ENCODE measurements around the gene PSMD6.

Gene PSMD6

DNA sequence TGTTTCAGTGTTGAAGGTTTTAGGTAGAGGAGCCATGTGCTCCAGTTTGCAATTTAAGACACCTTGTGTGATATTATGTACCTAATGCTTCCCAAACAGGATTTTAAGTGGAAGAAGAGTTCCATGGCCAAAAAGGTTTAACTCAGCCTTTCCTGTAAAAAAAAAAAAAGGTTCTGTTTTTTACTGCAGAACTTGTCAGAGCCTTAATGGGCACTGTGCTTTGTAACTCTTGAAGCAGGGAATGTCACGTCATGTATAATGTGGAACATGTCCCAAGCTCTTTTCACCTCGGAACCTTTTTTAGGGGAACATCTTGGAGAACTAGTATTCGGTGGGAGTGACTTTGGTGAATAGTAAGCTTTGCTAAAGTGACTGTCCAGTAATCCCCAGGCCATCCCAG, 31.6 kb downstream of the PSMD6 start:
- H2BK120ac ChIP-seq (ENCODE audit: low read depth, low read length): no peak overlapping the region
- no peak overlapping the region for H3K14ac ChIP-seq (ENCODE audit: low read length in 2 of 2)
- H2BK5ac ChIP-seq (ENCODE audit: low read depth, low read length, poor library complexity, severe bottlenecking): no peak overlapping the region
- no peak overlapping the region for H2BK15ac ChIP-seq (ENCODE audit: low read depth, poor library complexity, severe bottlenecking)
- no peak overlapping the region for H3K27ac ChIP-seq (ENCODE audit: low read length, poor library complexity, severe bottlenecking)
- H3K36me3 ChIP-seq (ENCODE audit: control insufficient read depth in 1 of 2, insufficient read depth in 2 of 2, low read depth in 1 of 2, low read length in 2 of 2): peaks cover 43 to 91% of the 10 kb centered on the region in 2 experiments
- no peak overlapping the region for H2AFZ ChIP-seq (ENCODE audit: low read depth, low read length)
- no peaks in the 10 kb centered on the region for H3K27me3 ChIP-seq (ENCODE audit: control insufficient read depth in 1 of 2, insufficient read depth in 1 of 2, low read length in 2 of 2)
- 93% methylated on average over 3 of the region's 3 CpGs for WGBS
- H3K4me2 ChIP-seq (ENCODE audit: low read length, poor library complexity, severe bottlenecking): no peak overlapping the region
- no peak overlapping the region for H4K91ac ChIP-seq (ENCODE audit: low read length)
- H2AK5ac ChIP-seq (ENCODE audit: low read length, severe bottlenecking): no peak overlapping the region
- H3K4ac ChIP-seq (ENCODE audit: low read depth in 1 of 2, low read length in 2 of 2): no peak overlapping the region
- H3K9me3 ChIP-seq (ENCODE audit: control insufficient read depth, low read length): no peaks in the 10 kb centered on the region
- H3K23ac ChIP-seq (ENCODE audit: low read length in 2 of 2): no peak overlapping the region
- H3K9ac ChIP-seq (ENCODE audit: low read length): no peak overlapping the region
- no peaks in the 10 kb centered on the region for H3K4me1 ChIP-seq (ENCODE audit: control insufficient read depth, insufficient read depth, low read depth, low read length)
- peaks cover 34% of the 10 kb centered on the region for H3K79me1 ChIP-seq (replicated peaks; ENCODE audit: low read length, poor library complexity, severe bottlenecking)
- DNase-seq: no peak
- no peak overlapping the region for H2BK12ac ChIP-seq (ENCODE audit: low read length in 2 of 2)
- no peak overlapping the region for H4K8ac ChIP-seq (ENCODE audit: low read length)
- H3K18ac ChIP-seq (ENCODE audit: low read depth in 1 of 2, low read length in 2 of 2): no peak overlapping the region
- H3K4me3 ChIP-seq (ENCODE audit: insufficient read depth in 1 of 2, low read depth in 1 of 2, low read length in 2 of 2): no peak overlapping the region

DNA sequence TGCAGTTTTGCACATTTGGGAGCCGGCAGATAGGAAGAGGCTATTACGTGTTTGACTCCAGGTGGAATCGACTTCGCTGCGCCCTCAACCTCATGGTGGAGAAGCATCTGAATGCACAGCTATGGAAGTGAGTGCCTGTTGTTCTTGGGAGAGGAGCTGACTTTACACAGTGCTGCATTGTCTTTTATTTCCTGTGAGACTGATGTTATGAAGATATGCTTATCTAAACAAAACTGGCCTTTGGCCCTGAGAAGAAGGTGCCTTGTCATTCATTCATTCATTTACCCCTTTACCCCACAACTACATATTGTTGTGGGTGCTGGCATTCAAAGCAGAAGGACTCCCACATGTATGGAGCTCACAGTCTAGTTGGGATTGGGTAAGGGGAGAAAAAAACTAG, 32.6 kb downstream of the PSMD6 start:
- no peak overlapping the region for H2AK5ac ChIP-seq (ENCODE audit: low read length, severe bottlenecking)
- no peak overlapping the region for H2AFZ ChIP-seq (ENCODE audit: low read depth, low read length)
- H3K36me3 ChIP-seq (ENCODE audit: control insufficient read depth in 1 of 2, insufficient read depth in 2 of 2, low read depth in 1 of 2, low read length in 2 of 2): peaks cover 37 to 91% of the 10 kb centered on the region in 2 experiments
- H2BK12ac ChIP-seq (ENCODE audit: low read length in 2 of 2): no peak overlapping the region
- 97% methylated on average over 5 of the region's 5 CpGs for WGBS
- peaks cover 30% of the 10 kb centered on the region for H3K79me1 ChIP-seq (replicated peaks; ENCODE audit: low read length, poor library complexity, severe bottlenecking)
- no peak overlapping the region for H3K4me2 ChIP-seq (ENCODE audit: low read length, poor library complexity, severe bottlenecking)
- H3K4me1 ChIP-seq (ENCODE audit: control insufficient read depth, insufficient read depth, low read depth, low read length): no peaks in the 10 kb centered on the region
- no peak overlapping the region for H3K18ac ChIP-seq (ENCODE audit: low read depth in 1 of 2, low read length in 2 of 2)
- H2BK15ac ChIP-seq (ENCODE audit: low read depth, poor library complexity, severe bottlenecking): no peak overlapping the region
- no peak overlapping the region for H2BK120ac ChIP-seq (ENCODE audit: low read depth, low read length)
- H3K9me3 ChIP-seq (ENCODE audit: control insufficient read depth, low read length): no peaks in the 10 kb centered on the region
- H3K4me3 ChIP-seq (ENCODE audit: insufficient read depth in 1 of 2, low read depth in 1 of 2, low read length in 2 of 2): no peak overlapping the region
- H3K27ac ChIP-seq (ENCODE audit: low read length, poor library complexity, severe bottlenecking): no peak overlapping the region
- H4K8ac ChIP-seq (ENCODE audit: low read length): no peak overlapping the region
- no peak overlapping the region for H4K91ac ChIP-seq (ENCODE audit: low read length)
- H3K23ac ChIP-seq (ENCODE audit: low read length in 2 of 2): no peak overlapping the region
- no peak overlapping the region for H3K4ac ChIP-seq (ENCODE audit: low read depth in 1 of 2, low read length in 2 of 2)
- no peak for DNase-seq
- H3K14ac ChIP-seq (ENCODE audit: low read length in 2 of 2): no peak overlapping the region
- no peak overlapping the region for H2BK5ac ChIP-seq (ENCODE audit: low read depth, low read length, poor library complexity, severe bottlenecking)
- H3K27me3 ChIP-seq (ENCODE audit: control insufficient read depth in 1 of 2, insufficient read depth in 1 of 2, low read length in 2 of 2): no peaks in the 10 kb centered on the region
- no peak overlapping the region for H3K9ac ChIP-seq (ENCODE audit: low read length)

DNA sequence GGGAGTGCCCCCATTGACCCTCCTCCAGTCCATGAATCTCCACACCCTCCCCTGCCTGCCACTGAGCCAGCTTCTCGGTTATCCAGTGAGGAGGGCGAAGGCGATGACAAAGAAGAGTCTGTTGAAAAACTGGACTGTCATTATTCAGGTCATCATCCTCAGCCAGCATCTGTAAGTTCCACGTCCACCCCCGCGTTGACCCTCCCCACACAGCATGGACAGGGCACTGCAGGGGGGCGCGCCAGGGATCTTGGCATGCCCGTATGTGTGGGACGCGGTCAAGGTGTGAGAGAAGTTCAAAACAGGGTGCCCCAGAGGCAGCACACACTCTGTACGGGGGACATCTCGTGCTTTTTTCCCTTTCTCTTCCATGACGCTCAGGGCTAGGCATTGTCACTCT, 33.1 kb downstream of the PSMD6 start:
- no peaks in the 10 kb centered on the region for H3K27me3 ChIP-seq (ENCODE audit: control insufficient read depth in 1 of 2, insufficient read depth in 1 of 2, low read length in 2 of 2)

DNA sequence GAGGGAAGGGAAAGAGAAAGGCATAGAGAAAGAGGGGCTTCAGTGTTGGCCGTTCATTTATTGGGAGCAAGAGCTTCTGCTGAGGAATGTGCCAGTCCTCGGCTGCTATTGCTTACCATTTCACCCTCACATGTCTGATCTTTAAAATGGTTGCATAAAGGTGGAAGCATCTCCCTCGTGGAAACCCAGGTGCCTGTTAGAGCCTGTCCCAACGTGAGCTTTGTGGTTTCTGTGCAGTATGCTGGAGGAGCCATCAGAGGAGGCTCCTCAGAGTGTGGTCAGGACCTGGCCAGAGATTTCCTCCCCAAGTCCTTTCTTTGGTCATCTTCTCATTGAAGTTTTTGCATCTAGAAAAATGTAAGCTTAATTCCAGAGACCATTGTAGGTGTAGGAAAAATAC, 34.4 kb downstream of the PSMD6 start:
- no peak overlapping the region for H3K9ac ChIP-seq (ENCODE audit: low read length)
- no peak overlapping the region for H3K23ac ChIP-seq (ENCODE audit: low read length in 2 of 2)
- H3K27ac ChIP-seq (ENCODE audit: low read length, poor library complexity, severe bottlenecking): no peak overlapping the region
- H3K4me2 ChIP-seq (ENCODE audit: low read length, poor library complexity, severe bottlenecking): no peak overlapping the region
- no peak overlapping the region for H3K4me3 ChIP-seq (ENCODE audit: insufficient read depth in 1 of 2, low read depth in 1 of 2, low read length in 2 of 2)
- DNase-seq: no peak
- H3K9me3 ChIP-seq (ENCODE audit: control insufficient read depth, low read length): no peaks in the 10 kb centered on the region
- H3K79me1 ChIP-seq (replicated peaks; ENCODE audit: low read length, poor library complexity, severe bottlenecking): peaks cover 21% of the 10 kb centered on the region
- H2AK5ac ChIP-seq (ENCODE audit: low read length, severe bottlenecking): no peak overlapping the region
- H4K91ac ChIP-seq (ENCODE audit: low read length): no peak overlapping the region
- no peak overlapping the region for H3K4ac ChIP-seq (ENCODE audit: low read depth in 1 of 2, low read length in 2 of 2)
- no peak overlapping the region for H2AFZ ChIP-seq (ENCODE audit: low read depth, low read length)
- WGBS: 100% methylated on average over 4 of the region's 4 CpGs
- no peak overlapping the region for H2BK15ac ChIP-seq (ENCODE audit: low read depth, poor library complexity, severe bottlenecking)
- H4K8ac ChIP-seq (ENCODE audit: low read length): no peak overlapping the region
- peaks cover 23 to 93% of the 10 kb centered on the region in 2 experiments for H3K36me3 ChIP-seq (ENCODE audit: control insufficient read depth in 1 of 2, insufficient read depth in 2 of 2, low read depth in 1 of 2, low read length in 2 of 2)
- H3K4me1 ChIP-seq (ENCODE audit: control insufficient read depth, insufficient read depth, low read depth, low read length): no peaks in the 10 kb centered on the region
- no peak overlapping the region for H2BK5ac ChIP-seq (ENCODE audit: low read depth, low read length, poor library complexity, severe bottlenecking)
- H2BK12ac ChIP-seq (ENCODE audit: low read length in 2 of 2): no peak overlapping the region
- H3K18ac ChIP-seq (ENCODE audit: low read depth in 1 of 2, low read length in 2 of 2): no peak overlapping the region
- H2BK120ac ChIP-seq (ENCODE audit: low read depth, low read length): no peak overlapping the region
- H3K27me3 ChIP-seq (ENCODE audit: control insufficient read depth in 1 of 2, insufficient read depth in 1 of 2, low read length in 2 of 2): no peaks in the 10 kb centered on the region
- no peak overlapping the region for H3K14ac ChIP-seq (ENCODE audit: low read length in 2 of 2)

More for the DNA sequence above, 33.1 kb downstream of the PSMD6 start:
- H3K23ac ChIP-seq (ENCODE audit: low read length in 2 of 2): no peak overlapping the region
- H3K14ac ChIP-seq (ENCODE audit: low read length in 2 of 2): no peak overlapping the region
- no peak overlapping the region for H3K4ac ChIP-seq (ENCODE audit: low read depth in 1 of 2, low read length in 2 of 2)
- no peak overlapping the region for H3K9ac ChIP-seq (ENCODE audit: low read length)
- H3K79me1 ChIP-seq (replicated peaks; ENCODE audit: low read length, poor library complexity, severe bottlenecking): peaks cover 28% of the 10 kb centered on the region
- H4K8ac ChIP-seq (ENCODE audit: low read length): no peak overlapping the region
- no peak overlapping the region for H2BK5ac ChIP-seq (ENCODE audit: low read depth, low read length, poor library complexity, severe bottlenecking)
- no peak overlapping the region for H2BK15ac ChIP-seq (ENCODE audit: low read depth, poor library complexity, severe bottlenecking)
- no peak overlapping the region for H2AFZ ChIP-seq (ENCODE audit: low read depth, low read length)
- H2BK12ac ChIP-seq (ENCODE audit: low read length in 2 of 2): no peak overlapping the region
- H2BK120ac ChIP-seq (ENCODE audit: low read depth, low read length): no peak overlapping the region
- no peak overlapping the region for H3K27ac ChIP-seq (ENCODE audit: low read length, poor library complexity, severe bottlenecking)
- H3K9me3 ChIP-seq (ENCODE audit: control insufficient read depth, low read length): no peaks in the 10 kb centered on the region
- no peak overlapping the region for H4K91ac ChIP-seq (ENCODE audit: low read length)
- H3K4me1 ChIP-seq (ENCODE audit: control insufficient read depth, insufficient read depth, low read depth, low read length): no peaks in the 10 kb centered on the region
- no peak overlapping the region for H3K4me3 ChIP-seq (ENCODE audit: insufficient read depth in 1 of 2, low read depth in 1 of 2, low read length in 2 of 2)
- H3K4me2 ChIP-seq (ENCODE audit: low read length, poor library complexity, severe bottlenecking): no peak overlapping the region
- no peak for DNase-seq
- H2AK5ac ChIP-seq (ENCODE audit: low read length, severe bottlenecking): no peak overlapping the region
- H3K18ac ChIP-seq (ENCODE audit: low read depth in 1 of 2, low read length in 2 of 2): no peak overlapping the region
- peaks cover 31 to 91% of the 10 kb centered on the region in 2 experiments for H3K36me3 ChIP-seq (ENCODE audit: control insufficient read depth in 1 of 2, insufficient read depth in 2 of 2, low read depth in 1 of 2, low read length in 2 of 2)
- 98% methylated on average over 14 of the region's 14 CpGs for WGBS

Data from mesenchymal stem cell (in vitro differentiated cells and primary cell).